ENCODE results near the gene MSH5.

GRCh38 chr6:31717499-31718222 lies 22.1 kb upstream of the MSH5 start:
- TF ChIP-seq CTCF (conservative IDR thresholded peaks at IDR 0.05; ENCODE audit: low read length), result no peak
- TF ChIP-seq EZH2phosphoT487 (IDR thresholded peaks at IDR 0.05; ENCODE audit: borderline replicate concordance, low read depth, low read length), result no peak

Data from OCI-LY7 (cell line).